HG03097 (cell line): ENCODE measurements around the gene THSD7A.

Experiments used
- ATAC-seq: cut with Tn5 transposase; IDR thresholded peaks from one replicate; pipeline ENCODE4 v1.9.1; 2021; ENCODE audit not compliant: unreplicated experiment, low FRiP score

THSD7A gene

DNA sequence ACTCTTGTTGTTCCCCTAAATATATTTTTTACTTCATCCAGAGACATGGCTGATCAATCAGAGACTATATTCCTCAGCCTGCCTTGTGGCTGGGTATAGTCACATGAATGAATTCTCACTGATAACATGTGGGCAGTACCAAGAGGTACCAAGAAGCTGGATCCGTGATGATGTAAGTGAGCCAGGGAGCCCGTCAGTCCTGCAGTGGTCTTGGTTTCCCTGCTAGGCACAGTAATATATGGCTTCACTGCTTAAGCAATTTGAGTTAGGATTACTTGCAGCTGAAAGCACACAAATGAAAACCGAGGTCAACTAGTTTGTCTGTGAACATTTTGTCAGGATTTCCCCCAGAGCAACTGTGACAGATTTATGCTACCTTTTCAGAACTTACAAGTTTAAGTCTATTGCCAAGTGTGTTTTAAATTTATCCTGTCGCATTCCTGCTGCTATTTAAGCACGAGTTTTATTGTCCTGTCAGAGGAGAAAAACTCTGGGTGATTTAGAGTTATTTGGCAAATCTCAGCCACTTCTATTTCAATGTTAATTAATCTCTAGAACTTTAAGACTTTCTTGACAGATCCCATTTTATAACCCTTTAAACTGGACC is 476.5 kb downstream of the THSD7A start:
- no peak for ATAC-seq

DNA sequence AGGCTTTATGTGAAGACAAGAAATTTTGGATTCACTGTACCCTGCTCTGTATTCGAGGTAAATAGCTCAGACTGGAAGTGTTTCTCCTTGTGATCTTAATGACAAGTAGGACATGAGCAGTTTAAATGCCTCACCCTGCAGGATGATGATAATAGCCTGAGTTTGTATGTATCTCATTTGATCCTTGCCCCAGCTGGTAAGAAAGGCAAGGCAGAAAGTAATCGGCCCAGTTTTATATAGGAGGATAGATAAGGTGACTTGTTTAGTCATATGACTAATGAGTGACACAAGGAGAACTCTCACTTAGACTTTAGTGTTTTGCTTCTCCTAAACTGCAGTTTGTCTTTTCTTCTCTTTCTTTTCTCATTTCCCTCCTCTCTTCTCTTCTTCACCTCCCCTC is 485.7 kb downstream of the THSD7A start:
- no peak for ATAC-seq

DNA sequence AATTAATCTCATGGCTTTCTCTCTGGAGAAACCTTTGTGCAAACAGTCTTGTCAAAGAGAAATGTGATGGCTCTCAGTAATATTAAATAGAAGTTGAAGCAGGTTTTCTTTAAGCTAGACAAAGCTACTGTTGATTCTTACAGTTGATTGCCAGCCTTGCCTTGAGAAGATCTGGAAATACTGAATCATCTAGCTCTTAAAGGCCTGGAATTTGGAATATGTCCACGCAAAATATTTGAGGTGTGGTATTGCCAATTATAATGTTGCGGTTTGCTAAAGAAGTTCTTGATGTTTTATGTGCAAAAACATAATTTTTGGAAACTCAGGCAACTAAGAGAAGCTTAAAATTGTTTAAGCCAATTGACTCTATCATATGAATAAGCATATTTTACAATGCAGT is 486.4 kb downstream of the THSD7A start:
- no peak for ATAC-seq

DNA sequence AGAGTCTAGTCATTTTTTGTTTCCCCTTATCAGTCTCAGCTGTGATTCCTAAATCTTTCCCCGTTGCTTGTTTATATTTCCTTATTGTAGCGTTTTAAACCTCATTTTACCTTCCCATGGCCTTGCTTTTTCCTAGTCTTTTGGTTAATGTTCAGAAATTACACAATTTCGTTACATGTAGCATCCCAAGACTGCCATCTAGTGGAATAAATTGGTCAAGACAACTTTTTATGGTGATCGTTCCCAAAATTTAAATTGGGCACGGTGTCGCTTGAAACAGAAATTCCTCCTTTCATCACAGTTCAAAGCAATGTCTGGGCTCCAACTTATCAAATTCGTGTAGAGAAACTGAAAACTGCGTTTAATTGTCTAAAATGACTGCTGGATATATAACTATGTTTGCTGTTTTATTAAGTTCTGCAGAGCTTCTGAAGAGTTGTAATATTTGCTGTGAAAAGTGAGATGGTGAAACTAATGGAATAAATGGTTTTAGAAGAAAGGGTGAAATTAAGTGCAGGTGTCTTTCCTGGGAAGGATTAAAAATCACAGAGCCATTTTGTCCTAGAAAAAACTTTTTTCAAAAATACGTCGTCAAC is 488.1 kb downstream of the THSD7A start:
- no peak for ATAC-seq

DNA sequence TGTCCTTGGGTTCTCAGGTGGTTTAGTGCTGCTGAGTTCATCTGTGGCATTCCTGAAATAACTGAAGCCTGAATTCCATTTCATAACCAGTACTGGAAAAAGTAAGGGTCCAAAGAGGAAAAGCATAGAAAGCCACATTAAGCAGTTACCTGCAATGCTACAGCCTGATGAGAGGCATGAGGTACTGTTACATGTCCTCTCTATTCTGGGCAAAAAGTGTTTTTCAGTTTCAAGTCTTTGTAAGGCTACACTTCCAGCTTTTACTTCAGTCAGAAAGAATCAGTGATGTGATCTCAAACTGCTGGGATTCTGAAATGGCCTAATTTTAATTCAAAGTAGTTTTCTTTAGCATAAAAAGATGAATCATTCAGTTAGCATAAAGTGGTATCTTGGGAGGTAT is 488.9 kb downstream of the THSD7A start:
- ATAC-seq: no peak

DNA sequence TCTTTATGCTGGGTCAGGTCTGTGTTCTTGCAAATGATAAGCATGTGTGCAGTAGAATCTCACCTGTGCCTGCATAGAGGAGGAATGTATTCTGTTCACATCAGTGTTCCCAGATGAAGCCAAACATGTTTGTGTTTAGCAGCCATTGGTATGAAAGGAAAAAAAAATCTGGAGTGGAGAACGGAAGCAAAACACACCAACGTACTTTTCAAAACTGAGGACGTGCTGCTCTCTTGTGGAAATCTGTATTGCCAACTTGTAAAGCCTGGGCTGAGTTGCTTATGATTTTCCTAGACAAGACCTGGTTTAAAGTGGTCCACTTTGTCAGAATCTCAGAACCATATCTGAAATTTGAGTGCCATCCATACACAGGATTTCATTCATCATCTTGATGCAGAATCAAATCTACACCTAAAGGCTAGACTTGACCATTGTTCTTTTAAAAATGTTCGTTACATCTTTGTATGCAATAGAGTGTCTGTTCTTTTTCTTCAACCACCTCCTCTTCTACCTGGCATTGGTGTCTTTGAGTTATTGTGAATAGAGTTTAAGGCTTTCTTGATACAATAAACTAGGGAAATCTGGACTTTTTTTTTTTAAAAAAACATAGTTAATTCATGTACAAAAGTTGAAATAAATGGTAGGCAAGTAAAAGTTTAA is 490.6 kb downstream of the THSD7A start:
- no peak for ATAC-seq

DNA sequence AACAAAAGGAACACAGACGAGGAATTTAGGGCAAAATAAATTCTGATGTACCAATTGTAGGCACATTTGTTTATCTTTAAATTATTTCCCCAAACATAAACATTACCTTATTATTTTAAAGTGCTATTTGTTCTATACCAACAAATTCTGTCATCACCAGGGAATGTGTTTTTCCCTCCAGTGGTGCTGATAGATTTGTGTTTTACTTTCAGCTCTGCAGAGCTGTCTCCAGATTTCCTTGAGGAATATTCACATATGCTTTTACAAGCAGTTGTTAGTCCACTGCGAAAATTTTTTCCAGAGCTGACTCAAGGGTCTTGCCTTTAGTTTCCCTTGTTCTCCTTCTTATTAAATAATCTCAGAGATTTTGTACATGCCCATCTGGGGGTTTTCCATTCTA is 495.6 kb downstream of the THSD7A start:
- no peak for ATAC-seq

DNA sequence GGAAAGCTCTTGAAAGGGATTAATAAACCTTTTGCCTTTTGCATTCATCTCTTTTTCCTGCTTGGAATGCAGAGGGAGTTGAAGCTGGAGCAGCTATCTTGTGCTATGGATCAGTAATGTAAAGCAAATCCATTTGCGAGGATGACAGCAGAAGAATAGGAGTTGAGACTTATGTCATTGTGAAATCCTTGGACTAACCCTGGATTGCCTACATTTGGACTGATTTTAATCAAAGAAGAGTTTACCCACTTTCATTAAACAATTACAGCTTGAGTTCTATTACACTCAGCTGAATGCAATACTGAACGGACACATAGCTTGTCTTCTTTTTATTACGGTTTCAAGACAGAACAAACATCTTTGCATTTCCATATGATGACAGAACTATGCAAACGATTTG is 496.1 kb downstream of the THSD7A start:
- ATAC-seq: no peak

DNA sequence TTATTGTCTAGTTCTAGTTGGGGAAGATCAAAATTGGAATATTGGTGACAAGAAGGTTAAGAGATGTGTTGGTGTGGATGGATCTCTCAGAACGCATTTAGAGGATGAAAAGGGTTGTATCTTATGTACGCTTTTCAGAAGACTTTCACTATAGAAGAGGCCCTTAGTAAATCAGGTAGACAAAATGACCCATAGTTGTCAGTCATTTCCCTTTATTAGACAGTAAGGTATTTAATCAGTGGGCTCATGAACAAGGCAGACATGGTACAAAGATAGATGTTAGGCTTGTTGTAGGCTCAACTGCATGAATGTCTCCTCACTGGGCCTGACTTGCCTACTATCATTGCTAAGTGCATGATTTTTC is 499.2 kb downstream of the THSD7A start:
- ATAC-seq: peak; percentile 35

DNA sequence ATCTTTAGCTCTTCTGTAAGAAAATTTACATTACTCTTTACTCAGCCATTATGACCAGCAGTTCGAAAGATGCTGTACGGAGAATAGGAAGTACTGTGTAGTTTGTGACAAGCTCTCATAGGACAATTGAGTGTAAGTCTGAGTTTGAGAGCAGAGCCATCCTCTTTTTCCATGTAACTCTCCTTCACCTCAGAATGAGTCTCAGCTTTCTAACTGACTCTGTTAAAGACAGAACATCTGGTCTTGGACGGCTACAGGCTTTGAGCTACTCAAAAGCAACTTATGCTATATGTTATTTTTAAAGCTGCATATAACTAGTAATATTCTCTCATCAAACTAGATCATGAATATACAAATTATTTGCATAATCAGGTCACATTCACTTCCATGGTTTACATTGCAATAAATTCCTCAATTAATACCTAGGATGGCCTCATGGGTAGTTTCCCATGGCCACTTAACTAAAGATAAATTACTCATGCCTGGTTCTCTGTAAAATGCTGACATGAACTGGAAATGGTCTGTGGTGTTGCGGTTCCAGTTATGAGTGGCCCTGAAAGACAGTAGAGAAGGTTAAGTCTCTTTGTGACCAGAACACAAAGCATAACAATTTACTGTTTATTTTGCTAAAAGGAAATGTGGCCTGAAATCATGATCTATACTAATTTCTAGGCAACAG is 499.7 kb downstream of the THSD7A start:
- ATAC-seq: peak; percentile 90

DNA sequence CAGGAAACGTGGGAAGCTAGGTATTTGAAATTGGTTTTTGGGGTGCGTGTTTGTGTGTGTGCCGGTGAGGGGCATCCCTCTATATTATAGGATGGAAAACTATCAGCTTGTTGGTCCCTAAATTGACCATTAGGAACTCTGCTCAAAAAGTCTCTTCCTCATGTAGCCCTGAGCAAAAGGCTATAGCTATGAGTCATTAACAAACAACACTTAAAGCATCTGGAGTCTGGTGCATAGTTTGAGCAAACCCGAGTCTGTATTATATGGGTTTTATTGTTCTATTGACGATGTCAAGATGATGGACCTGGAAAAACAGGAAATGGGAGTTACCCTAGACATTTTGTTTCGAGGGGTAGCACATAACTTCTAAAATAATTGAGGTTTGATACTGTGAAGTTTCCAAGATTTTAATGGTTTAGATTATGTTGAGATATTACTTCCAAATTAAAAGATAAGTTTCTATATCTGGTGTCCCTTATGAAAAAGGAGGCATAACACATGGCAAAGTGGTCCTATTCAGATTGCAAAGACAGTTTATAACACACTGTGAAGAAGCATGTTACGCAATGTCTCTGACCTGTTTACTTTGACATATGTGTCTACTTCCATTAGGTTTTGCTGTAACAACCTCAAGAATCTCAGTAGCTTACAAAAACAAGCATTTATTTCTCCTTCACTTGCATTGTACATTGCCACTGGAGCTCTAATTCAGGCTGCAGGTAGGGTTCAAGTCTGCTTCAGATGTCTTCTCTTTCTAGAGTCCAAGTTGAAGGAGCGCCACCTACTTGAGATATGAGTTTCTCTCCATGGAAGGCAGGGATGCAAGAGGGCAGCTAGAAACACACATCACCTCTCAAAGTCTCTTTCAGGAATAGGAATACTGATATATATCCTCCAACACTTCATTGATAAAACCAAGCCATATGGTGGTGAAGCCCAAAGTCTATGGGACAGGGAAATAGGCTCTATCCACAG is 500.6 kb downstream of the THSD7A start:
- ATAC-seq: no peak

DNA sequence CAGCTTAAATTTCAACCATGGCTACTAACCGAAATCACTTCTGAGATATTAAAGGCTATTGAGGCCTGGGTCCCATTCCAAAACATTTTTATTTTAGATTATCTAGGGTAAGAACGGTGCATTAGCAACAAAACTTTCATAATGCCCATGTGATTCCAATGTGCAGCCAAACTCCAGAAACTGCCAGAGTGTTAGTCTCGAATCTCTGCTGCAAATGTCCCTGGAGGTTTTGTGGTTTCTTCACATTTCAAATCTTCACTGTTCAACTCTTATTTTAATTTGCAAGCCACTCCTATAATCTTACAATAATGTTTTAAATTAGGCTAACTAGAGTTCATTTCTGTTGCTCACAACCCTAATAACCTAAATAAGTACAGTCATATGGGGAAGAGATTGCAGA is 501.3 kb downstream of the THSD7A start:
- ATAC-seq: no peak

DNA sequence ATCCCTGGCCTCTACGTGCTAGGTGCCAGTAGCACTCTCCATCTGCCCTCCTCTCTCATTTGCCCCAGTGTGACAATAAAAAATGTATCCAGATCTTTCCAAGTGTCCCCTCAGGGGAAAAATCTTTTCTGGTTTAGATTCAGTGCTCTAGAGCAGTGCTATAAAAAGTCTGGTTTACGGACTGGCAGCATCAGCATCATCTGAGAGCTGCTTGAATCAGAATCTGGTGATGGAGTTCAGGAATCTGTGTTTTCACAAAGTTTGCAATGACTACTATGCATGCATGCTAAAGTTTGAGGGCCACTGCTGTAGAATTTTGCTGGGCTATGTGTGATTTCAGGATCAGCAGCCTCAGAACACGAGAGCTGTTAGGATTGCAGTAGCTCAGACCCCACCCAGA is 501.8 kb downstream of the THSD7A start:
- no peak for ATAC-seq

DNA sequence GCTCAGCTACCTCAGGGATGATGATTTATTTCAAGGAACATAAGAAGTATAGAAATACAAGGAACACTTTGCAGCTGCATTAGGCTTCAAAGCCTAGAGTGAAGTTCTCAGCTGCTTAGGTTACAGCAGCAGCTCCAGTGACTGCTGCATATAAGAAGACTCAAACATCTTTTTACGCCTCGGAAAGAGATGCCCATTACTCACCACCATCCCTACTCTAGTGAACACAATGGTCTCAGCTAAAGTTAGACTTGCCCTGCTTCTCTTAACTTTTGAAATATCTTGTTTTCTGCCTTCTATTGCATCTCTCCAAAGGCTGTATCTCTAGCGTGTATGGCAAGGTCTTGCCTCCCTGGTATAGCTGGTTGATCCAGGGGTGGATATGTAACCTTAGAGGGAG is 502.4 kb downstream of the THSD7A start:
- ATAC-seq: no peak

DNA sequence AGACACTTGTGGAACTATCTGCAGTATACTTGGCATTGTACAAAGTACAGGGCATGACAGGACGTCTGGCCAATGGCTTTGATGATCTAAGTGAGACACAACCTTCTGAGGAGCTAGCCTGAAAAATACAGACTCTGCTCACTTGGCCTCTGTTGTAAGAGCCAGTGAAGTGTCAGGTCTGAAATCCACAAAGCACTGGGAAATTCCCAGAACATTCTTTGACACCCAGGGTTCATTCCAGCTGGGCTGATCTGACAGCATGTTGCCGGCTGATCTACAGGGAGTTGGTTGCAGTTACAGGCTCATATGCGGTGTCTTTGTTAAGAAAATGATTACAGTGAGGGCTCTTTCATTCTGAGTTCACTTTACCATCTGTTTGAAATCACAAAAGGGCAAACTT is 503.7 kb downstream of the THSD7A start:
- no peak for ATAC-seq

DNA sequence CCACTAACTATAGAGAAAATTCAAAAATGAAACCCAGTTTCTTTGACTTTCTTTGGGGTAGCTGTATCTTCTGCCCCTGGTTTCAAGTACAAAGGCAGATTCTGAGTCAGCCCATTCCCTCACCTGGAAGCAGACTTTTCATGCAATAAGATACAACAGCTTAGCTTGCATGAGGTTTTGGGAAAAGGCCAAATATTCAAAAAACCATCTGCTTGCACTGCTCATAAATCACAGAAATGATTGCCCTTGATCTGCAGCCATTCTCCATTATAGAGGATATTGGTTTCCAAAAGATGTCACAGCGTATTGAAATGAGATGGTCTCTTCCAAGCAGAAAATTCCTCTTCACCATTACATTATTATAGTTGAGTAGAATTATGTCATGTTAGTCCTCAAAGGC is 504.4 kb downstream of the THSD7A start:
- ATAC-seq: no peak
